GM12875 (cell line): Measurements from ENCODE around the gene PTRH2.

Experiments
- H3K4me3 ChIP-seq: one replicate; pipeline ENCODE4 v1.5.1; 2011; ENCODE audit warnings: low read depth, low read length, control low read depth
- CTCF ChIP-seq: IDR thresholded peaks from 2 replicates; pipeline ENCODE4 v1.5.1; 2011; ENCODE audit warnings: low read depth, mild to moderate bottlenecking, control low read depth, inconsistent platforms, low read length, moderate library complexity, borderline replicate concordance; ENCODE audit not compliant: insufficient read depth

The PTRH2 gene

GRCh38 chr17:59733697-59734096 lies 26.5 kb upstream of the PTRH2 start:
- no peak for TF ChIP-seq CTCF

GRCh38 chr17:59730268-59730834 lies 23.1 kb upstream of the PTRH2 start:
- H3K4me3 ChIP-seq, result no peak overlapping the region
- TF ChIP-seq CTCF, result no peak

More at GRCh38 chr17:59733697-59734096, 26.5 kb upstream of the PTRH2 start:
- H3K4me3 ChIP-seq, result no peak overlapping the region

GRCh38 chr17:59727817-59728533 lies 20.7 kb upstream of the PTRH2 start:
- H3K4me3 ChIP-seq, result no peak overlapping the region
- TF ChIP-seq CTCF, result no peak

- no peak for TF ChIP-seq CTCF
- no peak overlapping the region for H3K4me3 ChIP-seq
These were observed 18.5 kb upstream of the PTRH2 start for GRCh38 chr17:59725691-59726090.

- H3K4me3 ChIP-seq, result no peak overlapping the region
- TF ChIP-seq CTCF, result no peak
These were observed 16.4 kb upstream of the PTRH2 start for GRCh38 chr17:59723607-59724006.

- no peak overlapping the region for H3K4me3 ChIP-seq
- TF ChIP-seq CTCF, result no peak
These were observed 15.8 kb upstream of the PTRH2 start for GRCh38 chr17:59723041-59723440.

- H3K4me3 ChIP-seq, result no peak overlapping the region
- no peak for TF ChIP-seq CTCF
These were observed 15.4 kb upstream of the PTRH2 start for GRCh38 chr17:59722623-59723022.
